HL-60/S4 treated with phorbol 12-myristate 13-acetate at 8.2 ng/mL for 4 days and 3 days (cell line): ENCODE results near the gene SIGLEC6.

Experiments used
- in situ Hi-C: fragments of 300-500 bp; cut with MboI; formaldehyde crosslinking; loops from 2 replicates; pipeline ENCODE4 v1.15.0; 2022; ENCODE audit warnings: low sequenced_read_pairs

Gene SIGLEC6

GRCh38 chr19:51549533-51550324 is 18.3 kb upstream of the SIGLEC6 start:
- in situ Hi-C loops = no loop called here

DNA sequence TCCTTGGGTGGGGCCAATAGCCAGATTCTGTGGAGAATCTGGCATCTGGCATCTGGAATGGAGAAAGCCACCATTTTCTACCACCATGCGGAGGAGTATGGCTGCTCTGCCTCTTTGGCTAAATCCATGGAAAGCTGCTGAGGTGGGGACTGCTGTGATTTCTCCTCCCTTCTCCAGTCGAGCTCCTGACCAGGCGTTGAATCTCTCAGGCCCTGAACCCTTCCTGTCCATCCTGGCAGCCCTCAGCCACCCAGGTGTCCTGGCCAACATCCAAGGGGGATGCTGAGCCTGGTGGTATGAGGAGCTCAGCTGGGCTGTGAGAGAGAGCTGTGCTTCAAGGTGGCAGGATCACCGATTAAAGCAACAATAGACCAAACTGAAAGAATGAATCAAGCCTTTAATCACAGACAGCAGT is 17.4 kb upstream of the SIGLEC6 start:
- in situ Hi-C loops = no loop called here

DNA sequence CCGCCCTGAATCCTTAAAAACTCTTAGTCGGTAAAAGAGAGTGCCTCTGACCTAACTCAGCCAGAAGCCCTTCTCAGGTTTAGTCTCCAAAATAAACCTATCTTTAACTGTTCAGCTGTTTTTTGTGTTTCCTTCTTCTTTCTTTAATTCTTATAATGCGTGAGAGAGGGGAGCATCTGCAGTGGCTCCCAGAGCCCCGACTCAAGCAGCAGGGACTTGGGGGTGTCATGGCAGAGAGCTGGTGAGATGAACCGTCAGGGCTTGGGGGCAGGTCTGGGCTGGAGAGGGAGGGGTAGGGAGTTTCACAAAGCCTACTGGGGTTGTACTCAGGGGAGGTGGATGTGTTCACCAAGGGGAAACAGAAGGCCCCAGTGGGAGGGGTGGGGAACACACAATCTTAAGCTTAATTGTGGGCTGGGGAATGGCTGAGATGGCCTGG is 16.8 kb upstream of the SIGLEC6 start:
- in situ Hi-C loops = no loop called here

DNA sequence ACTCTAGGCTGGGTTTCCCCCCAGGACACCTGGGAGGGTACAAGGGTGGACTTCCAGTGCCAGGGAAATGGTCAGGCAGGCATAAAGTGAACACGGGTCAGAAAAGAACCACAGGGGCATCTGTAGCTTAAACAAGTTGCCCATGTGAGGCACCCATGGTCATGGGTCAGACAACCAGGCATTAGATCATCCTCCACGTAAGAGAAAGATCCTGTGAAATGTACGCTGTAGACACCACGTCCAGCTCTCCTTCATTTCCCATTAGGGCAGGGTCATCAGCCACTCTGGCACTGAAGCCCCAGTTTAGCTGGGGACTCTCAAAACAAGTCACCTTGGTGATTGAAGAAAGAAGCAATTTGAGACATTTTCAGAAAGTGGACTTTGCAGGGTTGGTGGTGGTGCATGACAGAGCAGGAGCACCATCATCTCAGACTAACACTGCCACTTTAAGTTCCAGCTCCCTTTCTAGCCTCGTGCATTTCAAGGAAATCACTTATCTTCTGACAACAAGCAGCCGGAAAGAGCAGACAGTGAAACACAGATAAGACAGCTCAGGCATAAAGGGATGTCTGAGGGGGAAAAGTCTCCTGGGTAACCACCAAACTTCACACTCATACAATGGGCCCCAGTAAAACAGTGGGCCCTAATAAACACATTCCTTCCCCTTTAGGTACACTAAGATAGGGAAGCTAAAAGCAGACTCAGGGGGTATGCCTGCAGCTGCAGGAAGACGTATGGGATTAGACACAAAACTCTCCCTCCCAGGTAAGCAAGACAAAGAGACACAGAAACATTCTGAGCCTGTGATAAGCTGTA is 16.1 kb upstream of the SIGLEC6 start:
- in situ Hi-C loops = no loop called here

- in situ Hi-C loops = no loop called here
Observed at GRCh38 chr19:51546650-51547396, 15.4 kb upstream of the SIGLEC6 start.

GRCh38 chr19:51546107-51546649 is 14.7 kb upstream of the SIGLEC6 start:
- in situ Hi-C loops = no loop called here

GRCh38 chr19:51544038-51544437 is 12.6 kb upstream of the SIGLEC6 start:
- in situ Hi-C loops = no loop called here

GRCh38 chr19:51542699-51543098 is 11.2 kb upstream of the SIGLEC6 start:
- in situ Hi-C loops = no loop called here

- in situ Hi-C loops = no loop called here
Observed at GRCh38 chr19:51541458-51542357, 10.2 kb upstream of the SIGLEC6 start.

- in situ Hi-C loops = no loop called here
Observed at GRCh38 chr19:51539821-51540366, 8.4 kb upstream of the SIGLEC6 start.

DNA sequence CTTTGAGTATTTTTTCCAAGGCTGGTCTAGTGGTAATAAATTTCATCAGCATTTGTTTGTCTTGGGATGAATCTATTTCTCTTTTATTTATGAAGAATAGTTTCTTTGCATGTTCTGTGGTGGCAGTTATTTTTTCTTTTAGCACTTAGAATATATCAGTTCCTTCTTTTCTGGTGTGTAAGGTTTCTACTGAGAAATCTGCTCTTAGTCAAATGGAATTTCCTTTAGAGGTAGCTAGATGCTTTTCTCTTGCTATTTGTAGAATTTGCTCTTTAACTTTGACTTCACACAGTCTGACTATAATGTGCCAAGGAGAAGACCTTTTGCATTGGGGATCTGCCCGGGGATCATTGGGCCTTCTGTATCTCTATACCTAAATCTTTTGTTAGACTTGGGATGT is 4.1 kb upstream of the SIGLEC6 start:
- in situ Hi-C loops = no loop called here

DNA sequence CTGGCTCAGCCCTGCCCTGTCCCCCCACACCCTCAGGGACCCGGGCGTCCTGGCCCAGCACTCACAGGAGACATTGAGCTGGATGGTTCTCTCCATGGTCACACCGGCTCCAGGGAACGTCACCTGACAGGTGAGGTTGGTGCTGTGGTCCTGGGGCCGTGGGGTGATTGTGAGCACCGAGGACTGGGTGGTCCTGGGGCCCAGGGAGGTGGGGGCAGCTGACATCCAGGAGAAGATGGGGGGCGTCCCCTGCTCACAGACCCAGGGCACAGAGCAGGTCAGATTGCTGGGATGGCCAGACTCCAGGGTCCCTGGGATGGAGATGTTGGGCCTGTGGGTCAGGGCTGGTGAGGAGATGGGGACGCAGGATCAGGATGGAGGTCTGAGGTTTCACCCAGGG is 854 bp downstream of the SIGLEC6 start:
- in situ Hi-C loops = no loop called here

- in situ Hi-C loops = no loop called here
Observed at GRCh38 chr19:51529301-51529700, 2.2 kb downstream of the SIGLEC6 start.

- in situ Hi-C loops = no loop called here
Observed at GRCh38 chr19:51525651-51526050, 5.8 kb downstream of the SIGLEC6 start.

- in situ Hi-C loops = no loop called here
Observed at GRCh38 chr19:51524666-51525264, 6.7 kb downstream of the SIGLEC6 start.

DNA sequence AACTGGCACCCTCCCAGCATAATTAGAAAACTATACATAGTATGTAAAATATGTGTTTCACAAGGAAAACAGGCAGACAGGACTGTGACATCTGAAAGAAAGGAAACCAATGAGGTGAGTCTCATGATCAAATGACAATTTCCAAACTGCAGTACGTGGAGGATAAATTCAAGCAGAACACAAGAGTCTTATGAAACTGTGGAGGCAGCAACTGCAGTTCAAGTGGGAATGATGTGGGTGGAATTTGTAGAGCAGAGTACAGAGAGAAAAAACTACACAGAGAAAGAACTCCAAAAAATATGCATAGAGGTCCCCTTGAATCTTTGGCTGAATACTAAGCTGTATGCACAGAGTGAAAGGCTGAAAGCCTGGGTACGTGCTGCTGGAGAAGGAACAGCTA is 9.7 kb downstream of the SIGLEC6 start:
- in situ Hi-C loops = no loop called here

DNA sequence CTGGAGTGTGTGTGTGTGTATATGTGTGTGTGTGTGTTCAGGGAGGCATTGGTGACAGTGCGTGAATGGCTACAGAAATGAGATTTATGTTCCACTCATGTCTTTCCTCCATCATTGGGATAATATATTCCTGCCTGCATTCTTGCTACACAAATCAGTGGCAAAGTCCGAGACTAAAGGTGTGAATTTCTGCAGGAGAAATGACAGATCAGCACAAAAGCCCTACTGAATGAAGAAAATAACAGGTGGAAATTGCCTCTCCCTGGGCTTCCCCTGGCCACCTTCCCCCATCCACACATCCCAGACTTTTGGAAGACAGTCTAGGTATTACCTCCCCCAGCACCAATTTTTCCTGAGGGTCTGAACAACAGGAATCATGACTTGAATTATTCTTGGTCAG is 10.1 kb downstream of the SIGLEC6 start:
- in situ Hi-C loops = no loop called here

DNA sequence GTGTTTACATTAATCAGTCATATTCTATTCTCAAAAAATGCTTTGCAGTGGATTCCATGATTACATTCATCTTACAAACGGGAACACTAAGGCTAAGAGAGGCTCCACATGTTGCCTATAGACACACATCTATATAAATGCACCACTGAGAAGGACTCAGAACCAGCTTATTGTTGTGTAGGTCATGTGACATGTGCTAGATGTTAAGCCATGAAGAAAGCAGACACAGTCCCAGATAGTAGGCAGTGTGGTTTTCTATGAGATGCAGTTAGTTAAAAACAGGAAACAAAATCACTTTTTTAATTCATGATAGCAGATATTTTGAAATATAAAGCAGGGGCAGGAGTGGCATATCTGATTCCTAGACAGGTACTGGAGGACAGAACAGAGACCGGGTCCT is 10.7 kb downstream of the SIGLEC6 start:
- in situ Hi-C loops = no loop called here

DNA sequence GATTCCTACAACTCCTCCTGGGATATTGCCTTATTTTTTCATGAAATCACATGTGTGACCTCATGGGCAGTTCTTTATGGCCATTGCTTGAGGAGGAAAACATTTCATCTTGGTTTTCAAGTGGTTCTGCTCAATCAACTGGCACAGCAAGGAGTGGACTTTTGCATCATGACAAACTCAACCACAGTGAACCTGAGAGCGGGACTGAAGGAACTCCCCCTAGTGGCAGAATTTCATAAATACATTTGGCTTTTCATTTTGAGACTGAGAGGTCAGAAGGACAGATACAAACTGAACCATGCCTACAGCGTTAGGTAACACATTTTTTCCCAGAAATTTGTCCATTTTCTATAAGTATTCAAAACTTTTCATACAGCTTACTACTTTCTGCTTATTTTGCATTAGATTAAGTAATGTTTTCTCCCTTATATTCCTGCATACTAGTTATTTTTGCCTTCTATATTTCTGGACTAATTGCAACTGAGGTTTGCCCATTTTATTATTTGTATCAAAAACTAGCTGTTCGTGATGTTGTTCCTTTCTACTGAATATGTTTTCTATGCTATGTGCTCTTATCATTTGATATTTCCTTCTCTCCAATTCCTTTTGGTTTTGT is 16.5 kb downstream of the SIGLEC6 start:
- in situ Hi-C loops = no loop called here
